ENCODE measurements around the gene HOXC11.
A peak's percentile ranks its signal among the peaks of the same experiment; 100 is the strongest.

The HOXC11 gene

GRCh38 chr12:54009171-54010052, 36.5 kb downstream of the HOXC11 start:
- peak; percentile 68 for DNase-seq (ENCODE audit: low spot score)

- DNase-seq (ENCODE audit: low spot score): no peak
Measured at GRCh38 chr12:54010053-54010971, 37.4 kb downstream of the HOXC11 start.

GRCh38 chr12:54010972-54011664, 38.2 kb downstream of the HOXC11 start:
- DNase-seq (ENCODE audit: low spot score): no peak

- no peak for DNase-seq (ENCODE audit: low spot score)
Measured at GRCh38 chr12:54011665-54012532, 39.0 kb downstream of the HOXC11 start.

GRCh38 chr12:54012631-54013409, 39.9 kb downstream of the HOXC11 start:
- no peak for DNase-seq (ENCODE audit: low spot score)

GRCh38 chr12:54014377-54015017, 41.6 kb downstream of the HOXC11 start:
- no peak for DNase-seq (ENCODE audit: low spot score)

- no peak for DNase-seq (ENCODE audit: low spot score)
Measured at GRCh38 chr12:54015018-54015931, 42.3 kb downstream of the HOXC11 start.

GRCh38 chr12:54016051-54016450, 43.1 kb downstream of the HOXC11 start:
- DNase-seq (ENCODE audit: low spot score): no peak

GRCh38 chr12:54016478-54016964, 43.6 kb downstream of the HOXC11 start:
- peak; percentile 61 for DNase-seq (ENCODE audit: low spot score)

- DNase-seq (ENCODE audit: low spot score): no peak
Measured at GRCh38 chr12:54017027-54017788, 44.3 kb downstream of the HOXC11 start.

- peak; percentile 92 for DNase-seq (ENCODE audit: low spot score)
Measured at GRCh38 chr12:54017878-54018467, 45.0 kb downstream of the HOXC11 start.

GRCh38 chr12:54018468-54018984, 45.6 kb downstream of the HOXC11 start:
- no peak for DNase-seq (ENCODE audit: low spot score)

- no peak for DNase-seq (ENCODE audit: low spot score)
Measured at GRCh38 chr12:54019091-54019811, 46.3 kb downstream of the HOXC11 start.

GRCh38 chr12:54019924-54020590, 47.1 kb downstream of the HOXC11 start:
- no peak for DNase-seq (ENCODE audit: low spot score)

- no peak for DNase-seq (ENCODE audit: low spot score)
Measured at GRCh38 chr12:54020591-54021405, 47.9 kb downstream of the HOXC11 start.

All from AG08396 (cell line).